Omental fat pad (tissue), 4 donors: ENCODE results near the gene TMEM39B. TPM values are rescaled to one million over a fixed set of nuclear protein-coding genes. Genes with fewer than 3 reads are reported as not detected.
A peak's percentile ranks its signal among the peaks of the same experiment; 100 is the strongest.
"Not testable (repeated sequence)": the region's sequence is repeated elsewhere in the genome, so short reads cannot be mapped to it uniquely, and the experiment has no call there.

Experiments used
- ATAC-seq: fragments of 150-250 bp; one replicate; pipeline ENCODE4 v1.9.1; 2016; ENCODE audit warnings: mild to moderate bottlenecking, moderate library complexity; ENCODE audit not compliant: low FRiP score
- DNase-seq: peaks from one replicate; pipeline ENCODE4 v3.0.0-alpha.2; 2019; ENCODE audit warnings: low spot score
- total RNA-seq, 4 donors: library from RNA; depleted of rRNA; stranded (reverse); fragments of >200 nt; gene quantifications; one replicate each; pipeline ENCODE4 v1.1.0, GENCODE V29; 2016
- TF ChIP-seq, protein P1 (sequence below), 3 donors: fragments of 450-650 bp; IDR thresholded peaks; one replicate each; pipeline ENCODE4 v1.5.1; 2016 to 2017; ENCODE audit warnings: antibody characterized with exemption in 3 of 3, mild to moderate bottlenecking in 3 of 3, moderate library complexity in 2 of 3

The TMEM39B gene
- total RNA-seq, 4 donors from 2014 or later = 2.5 to 5.6 (median 3.6) TPM

- ATAC-seq (no peak), DNase-seq (no peak)
- TF ChIP-seq, protein P1, sequence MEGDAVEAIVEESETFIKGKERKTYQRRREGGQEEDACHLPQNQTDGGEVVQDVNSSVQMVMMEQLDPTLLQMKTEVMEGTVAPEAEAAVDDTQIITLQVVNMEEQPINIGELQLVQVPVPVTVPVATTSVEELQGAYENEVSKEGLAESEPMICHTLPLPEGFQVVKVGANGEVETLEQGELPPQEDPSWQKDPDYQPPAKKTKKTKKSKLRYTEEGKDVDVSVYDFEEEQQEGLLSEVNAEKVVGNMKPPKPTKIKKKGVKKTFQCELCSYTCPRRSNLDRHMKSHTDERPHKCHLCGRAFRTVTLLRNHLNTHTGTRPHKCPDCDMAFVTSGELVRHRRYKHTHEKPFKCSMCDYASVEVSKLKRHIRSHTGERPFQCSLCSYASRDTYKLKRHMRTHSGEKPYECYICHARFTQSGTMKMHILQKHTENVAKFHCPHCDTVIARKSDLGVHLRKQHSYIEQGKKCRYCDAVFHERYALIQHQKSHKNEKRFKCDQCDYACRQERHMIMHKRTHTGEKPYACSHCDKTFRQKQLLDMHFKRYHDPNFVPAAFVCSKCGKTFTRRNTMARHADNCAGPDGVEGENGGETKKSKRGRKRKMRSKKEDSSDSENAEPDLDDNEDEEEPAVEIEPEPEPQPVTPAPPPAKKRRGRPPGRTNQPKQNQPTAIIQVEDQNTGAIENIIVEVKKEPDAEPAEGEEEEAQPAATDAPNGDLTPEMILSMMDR (IDR thresholded peaks at IDR 0.05) = no peak
These were observed 19.9 kb upstream of the TMEM39B start for GRCh38 chr1:32052887-32053286.

DNA sequence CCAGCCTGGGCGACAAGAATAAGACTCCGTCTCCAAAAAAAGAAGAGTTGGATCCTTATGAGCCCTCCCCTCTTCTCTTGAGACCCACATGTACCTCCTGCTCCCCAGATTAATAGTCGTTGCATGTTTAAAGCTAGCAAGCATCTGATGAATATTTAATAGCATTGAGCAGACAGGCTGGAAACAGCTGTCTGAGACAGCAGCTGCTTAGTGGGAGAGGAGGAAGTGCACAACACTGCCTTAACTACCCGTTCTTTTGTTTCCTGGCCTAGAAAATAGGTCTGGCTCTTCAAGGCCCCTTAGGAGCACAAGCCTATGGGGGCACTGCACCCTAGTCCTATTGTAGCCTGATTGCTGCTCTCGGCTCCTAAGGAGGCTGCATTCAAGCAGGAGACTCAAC, 17.3 kb upstream of the TMEM39B start:
- no peak for ATAC-seq
- TF ChIP-seq, protein P1 (IDR thresholded peaks at IDR 0.05) = no peak
- DNase-seq = no peak

DNA sequence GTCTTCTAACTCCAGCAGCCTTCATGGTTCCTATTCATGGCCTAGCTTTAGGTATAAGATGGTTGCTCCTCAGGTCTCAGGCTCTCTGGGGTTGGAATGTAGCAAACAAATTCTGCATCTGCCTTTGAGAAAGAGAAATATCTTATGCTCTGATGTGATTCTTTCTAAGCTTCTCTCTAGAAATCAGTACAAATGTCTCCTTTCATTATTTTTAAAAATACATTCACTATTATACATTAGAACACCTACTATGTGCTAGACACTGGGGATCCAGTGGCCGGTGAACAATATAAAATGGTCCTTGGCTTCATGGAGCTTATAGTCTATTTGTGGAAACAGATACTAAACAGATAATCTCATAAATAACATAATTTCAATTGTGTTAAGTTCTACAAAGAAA, 16.1 kb upstream of the TMEM39B start:
- ATAC-seq = no peak
- TF ChIP-seq, protein P1 (IDR thresholded peaks at IDR 0.05) = no peak
- DNase-seq = no peak

DNA sequence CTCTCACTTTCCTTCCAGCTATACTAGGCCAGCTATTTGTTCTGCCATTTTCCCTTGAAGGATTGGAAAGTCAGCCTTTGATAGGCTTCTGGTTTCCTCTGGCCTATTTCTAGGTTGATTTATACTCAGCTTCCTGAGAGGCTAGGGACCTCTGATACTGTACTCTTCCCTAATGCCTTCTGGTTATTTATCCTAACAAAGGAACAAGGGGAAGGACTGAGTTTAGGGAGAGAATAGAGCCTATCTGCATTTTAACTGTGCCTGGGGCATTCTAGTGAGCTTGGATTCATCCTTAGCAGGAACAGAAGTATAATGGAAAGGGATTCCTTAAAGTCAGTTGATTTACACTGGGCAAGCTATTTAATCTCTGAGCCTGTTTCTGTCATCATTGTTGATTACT, 11.8 kb upstream of the TMEM39B start:
- DNase-seq (no peak), ATAC-seq (no peak)
- TF ChIP-seq, protein P1 (IDR thresholded peaks at IDR 0.05) = no peak

DNA sequence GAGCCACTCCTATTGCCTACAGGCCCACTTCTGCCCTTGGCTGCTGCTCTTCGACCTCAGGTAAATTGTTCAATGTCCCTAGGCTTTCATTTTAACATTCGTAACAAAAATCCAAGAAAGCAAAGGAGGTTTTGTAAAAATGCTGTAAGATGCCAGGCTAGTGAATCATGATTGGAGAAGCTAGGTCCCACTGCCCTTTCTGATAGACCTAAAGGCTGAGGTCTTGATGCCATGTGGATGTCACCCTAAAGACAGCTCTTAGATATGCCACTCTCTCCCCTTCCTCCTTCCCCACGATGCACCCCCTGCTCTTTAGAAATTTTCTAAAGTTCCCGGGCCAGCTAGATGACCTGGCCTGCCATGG, 9.9 kb upstream of the TMEM39B start:
- ATAC-seq = peak; percentile 29
- TF ChIP-seq, protein P1 (IDR thresholded peaks at IDR 0.05) = no peak
- no peak for DNase-seq

- ATAC-seq (peak; percentile 35), DNase-seq (no peak)
- TF ChIP-seq, protein P1 (IDR thresholded peaks at IDR 0.05) = no peak
These were observed 9.5 kb upstream of the TMEM39B start for GRCh38 chr1:32063261-32063681.

DNA sequence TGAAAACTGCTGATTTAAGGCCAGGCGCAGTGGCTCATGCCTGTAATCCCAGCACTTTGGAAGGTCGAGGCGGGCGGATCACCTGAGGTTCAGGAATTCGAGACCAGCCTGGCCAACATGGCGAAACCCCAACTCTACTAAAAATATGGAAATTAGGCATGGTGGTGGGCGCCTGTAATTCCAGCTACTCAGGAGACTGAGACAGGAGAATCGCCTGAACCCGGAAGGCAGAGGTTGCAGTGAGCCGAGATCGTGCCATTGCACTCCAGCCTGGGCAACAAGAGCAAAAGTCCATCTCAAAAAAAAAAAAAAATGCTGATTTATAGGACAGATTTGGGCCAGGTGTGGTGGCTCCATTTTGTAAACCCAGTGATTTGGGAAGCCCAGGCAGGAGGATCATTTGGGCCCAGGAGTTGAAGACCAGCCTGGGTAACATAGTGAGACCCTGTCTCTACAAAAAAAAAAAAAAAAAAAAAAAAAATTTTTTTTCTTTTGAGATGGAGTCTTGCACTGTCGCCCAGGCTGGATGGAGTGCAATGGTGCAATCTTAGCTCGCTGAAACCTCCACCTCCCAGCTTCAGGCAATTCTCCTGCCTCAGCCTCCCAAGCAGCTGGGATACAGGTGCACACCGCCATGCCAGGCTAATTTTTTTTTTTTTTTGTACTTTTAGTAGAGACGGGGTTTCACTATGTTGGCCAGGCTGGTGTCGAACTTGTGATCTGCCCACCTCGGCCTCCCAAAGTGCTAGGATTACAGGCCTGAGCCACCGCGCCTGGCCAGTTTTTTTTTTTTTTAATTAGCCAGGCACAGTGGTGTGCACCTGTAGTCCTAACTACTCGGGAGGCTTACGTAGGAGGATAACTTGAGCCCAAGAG, 6.9 kb upstream of the TMEM39B start:
- not testable (repeated sequence) for ATAC-seq, DNase-seq
